BE2C (cell line): ENCODE results near the gene COG6.

Experiments used
- DNase-seq: peaks from one replicate; pipeline ENCODE4 v3.0.0-alpha.2; 2020
- H3K27me3 ChIP-seq: fragments of 250-450 bp; sonication (Bioruptor Pico); 2 replicates; pipeline ENCODE4 v1.5.1; 2020; ENCODE audit warnings: mild to moderate bottlenecking
- H3K36me3 ChIP-seq: fragments of 250-450 bp; sonication (Bioruptor Pico); 2 replicates; pipeline ENCODE4 v1.5.1; 2020; ENCODE audit warnings: mild to moderate bottlenecking
- H3K4me1 ChIP-seq: fragments of 250-450 bp; sonication (Bioruptor Pico); 2 replicates; pipeline ENCODE4 v1.5.1; 2020
- H3K4me3 ChIP-seq: 2 replicates; pipeline ENCODE4 v1.5.1; 2011; ENCODE audit warnings: low read depth, low read length
- H3K9me3 ChIP-seq: fragments of 250-450 bp; sonication (Bioruptor Pico); 2 replicates; pipeline ENCODE4 v1.5.1; 2020
- TF ChIP-seq, protein P1 (sequence below): IDR thresholded peaks from 2 replicates; pipeline ENCODE4 v1.5.1; 2012; ENCODE audit warnings: mild to moderate bottlenecking, low read depth, low read length

Gene COG6

DNA sequence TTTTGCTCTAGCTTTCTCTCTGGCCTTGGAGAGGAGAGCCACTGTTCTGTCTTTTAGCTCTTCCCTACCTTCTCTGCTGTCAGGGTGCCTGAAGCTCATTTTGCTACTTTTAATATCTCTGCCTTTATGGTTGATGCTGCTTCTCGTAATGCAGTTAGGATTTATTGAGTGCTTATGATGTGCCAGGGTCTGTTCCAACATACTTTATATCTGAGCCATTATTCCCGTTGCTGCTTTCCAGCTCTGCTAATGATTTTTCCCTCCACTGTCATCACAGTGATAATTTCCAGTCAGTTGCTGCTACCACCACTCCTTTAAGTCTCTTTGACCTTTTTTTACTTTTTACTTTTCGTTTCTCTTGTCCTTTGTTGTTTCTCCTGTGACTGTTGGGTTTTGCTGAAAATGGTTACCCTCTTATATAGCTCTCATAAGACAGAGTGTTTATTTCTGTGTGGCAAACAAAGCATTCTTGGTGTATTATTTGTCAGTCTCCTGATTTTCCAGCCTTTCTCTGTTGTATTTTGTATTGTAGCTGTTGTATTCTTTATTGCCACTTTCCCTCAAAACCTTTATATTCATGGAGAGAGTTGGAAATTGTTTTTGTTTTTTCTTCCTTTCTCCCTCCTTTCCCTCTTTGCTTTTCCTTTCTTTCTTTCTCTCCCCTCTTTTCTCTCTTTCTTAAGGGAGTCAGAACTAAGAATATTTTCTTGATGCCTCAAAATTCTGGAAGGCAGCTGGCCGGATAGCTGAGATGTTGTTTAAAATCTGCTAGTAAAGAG is 37.4 kb downstream of the COG6 start:
- TF ChIP-seq, protein P1, sequence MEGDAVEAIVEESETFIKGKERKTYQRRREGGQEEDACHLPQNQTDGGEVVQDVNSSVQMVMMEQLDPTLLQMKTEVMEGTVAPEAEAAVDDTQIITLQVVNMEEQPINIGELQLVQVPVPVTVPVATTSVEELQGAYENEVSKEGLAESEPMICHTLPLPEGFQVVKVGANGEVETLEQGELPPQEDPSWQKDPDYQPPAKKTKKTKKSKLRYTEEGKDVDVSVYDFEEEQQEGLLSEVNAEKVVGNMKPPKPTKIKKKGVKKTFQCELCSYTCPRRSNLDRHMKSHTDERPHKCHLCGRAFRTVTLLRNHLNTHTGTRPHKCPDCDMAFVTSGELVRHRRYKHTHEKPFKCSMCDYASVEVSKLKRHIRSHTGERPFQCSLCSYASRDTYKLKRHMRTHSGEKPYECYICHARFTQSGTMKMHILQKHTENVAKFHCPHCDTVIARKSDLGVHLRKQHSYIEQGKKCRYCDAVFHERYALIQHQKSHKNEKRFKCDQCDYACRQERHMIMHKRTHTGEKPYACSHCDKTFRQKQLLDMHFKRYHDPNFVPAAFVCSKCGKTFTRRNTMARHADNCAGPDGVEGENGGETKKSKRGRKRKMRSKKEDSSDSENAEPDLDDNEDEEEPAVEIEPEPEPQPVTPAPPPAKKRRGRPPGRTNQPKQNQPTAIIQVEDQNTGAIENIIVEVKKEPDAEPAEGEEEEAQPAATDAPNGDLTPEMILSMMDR: no peak
- Histone ChIP-seq H3K9me3 (no peaks in the 10 kb centered on the region), H3K4me3 (no peak overlapping the region), H3K36me3 (no peaks in the 10 kb centered on the region), H3K27me3 (no peaks in the 10 kb centered on the region), H3K4me1 (peaks cover 3% of the 10 kb centered on the region)
- no peak for DNase-seq

DNA sequence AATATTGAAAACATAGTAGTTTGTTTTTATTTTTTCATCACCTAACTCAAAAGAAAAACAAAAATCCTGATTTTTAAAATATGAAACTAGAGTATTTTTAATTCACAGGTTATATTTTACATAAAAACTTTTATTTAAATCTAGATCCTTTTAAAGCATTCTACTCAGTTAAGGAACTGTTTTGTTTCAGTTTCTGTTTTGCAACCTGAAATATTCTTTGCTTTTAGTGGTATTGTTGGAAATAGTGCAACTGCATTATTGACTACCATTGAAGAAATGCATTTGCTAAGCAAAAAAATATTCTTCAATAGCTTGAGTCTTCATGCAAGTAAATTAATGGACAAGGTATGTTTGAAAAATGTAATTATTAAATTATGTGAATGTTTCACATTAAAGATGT is 43.8 kb downstream of the COG6 start:
- Histone ChIP-seq H3K27me3 (no peaks in the 10 kb centered on the region), H3K4me3 (no peak overlapping the region), H3K4me1 (peaks cover 9% of the 10 kb centered on the region), H3K36me3 (no peaks in the 10 kb centered on the region), H3K9me3 (no peaks in the 10 kb centered on the region)
- DNase-seq: no peak
- TF ChIP-seq, protein P1: no peak

DNA sequence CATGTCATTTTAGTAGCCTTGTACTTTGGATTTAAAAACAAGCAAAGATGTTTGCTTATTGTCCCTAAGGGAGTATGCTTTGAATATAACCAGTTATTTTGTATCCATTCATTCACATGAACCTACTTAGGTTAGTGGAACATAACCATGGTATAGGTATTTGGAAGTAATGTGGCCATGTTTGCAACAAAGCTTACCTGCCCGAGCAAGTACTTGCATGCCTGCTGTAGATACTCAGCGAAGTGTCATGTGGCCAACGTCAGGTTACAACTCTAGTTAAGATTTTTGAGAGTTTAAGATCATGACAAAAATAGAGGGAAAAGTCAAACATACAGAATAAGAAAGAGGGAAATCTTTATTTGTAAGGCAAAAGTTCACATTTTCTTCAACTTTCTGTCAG is 57.2 kb downstream of the COG6 start:
- no peak overlapping the region for H3K4me3 ChIP-seq
- no peak for DNase-seq
- H3K9me3 ChIP-seq: no peaks in the 10 kb centered on the region
- TF ChIP-seq, protein P1: no peak
- no peaks in the 10 kb centered on the region for H3K27me3 ChIP-seq
- H3K36me3 ChIP-seq: no peaks in the 10 kb centered on the region
- H3K4me1 ChIP-seq: no peaks in the 10 kb centered on the region

DNA sequence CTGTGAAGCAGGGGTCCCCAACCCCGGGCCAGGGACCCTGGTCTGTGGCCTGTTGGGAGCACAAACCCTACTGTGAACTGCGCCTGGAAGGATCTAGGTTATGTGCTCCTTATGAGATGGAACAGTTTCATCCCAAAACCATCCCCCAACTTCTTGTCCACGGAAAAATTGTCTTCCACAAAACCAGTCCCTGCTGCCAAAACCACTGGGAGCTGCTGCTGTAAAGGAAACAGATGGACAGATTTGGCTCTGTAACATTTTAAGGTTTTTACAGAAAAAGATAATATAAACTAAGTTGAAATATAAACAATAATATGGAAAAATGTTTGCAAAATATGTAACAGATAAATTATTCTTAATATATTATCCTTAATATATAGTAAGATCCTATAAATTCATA is 73.7 kb downstream of the COG6 start:
- no peaks in the 10 kb centered on the region for H3K27me3 ChIP-seq
- H3K36me3 ChIP-seq: peaks cover 4% of the 10 kb centered on the region; the same call in 1 of the 2 replicates
- H3K4me3 ChIP-seq: no peak overlapping the region
- DNase-seq: no peak
- no peaks in the 10 kb centered on the region for H3K9me3 ChIP-seq
- no peaks in the 10 kb centered on the region for H3K4me1 ChIP-seq
- TF ChIP-seq, protein P1: no peak

DNA sequence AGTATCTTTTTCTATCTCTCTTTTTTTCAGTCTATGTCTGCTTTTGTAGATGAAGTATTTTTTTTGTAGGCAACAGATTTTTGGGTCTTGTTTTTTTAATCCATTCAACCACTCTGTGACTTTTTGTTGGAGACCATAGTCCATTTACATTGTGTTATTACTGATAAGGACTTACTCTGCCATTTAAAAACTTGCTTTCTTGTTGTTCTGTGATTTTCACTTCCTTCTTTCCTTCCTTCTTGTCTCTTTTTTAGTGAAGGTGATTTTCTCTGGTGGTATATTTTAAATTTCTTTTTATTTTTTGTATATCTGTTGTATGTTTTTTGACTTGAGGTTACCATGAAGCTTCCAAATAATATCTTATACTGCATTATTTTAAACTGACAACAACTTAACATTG is 79.5 kb downstream of the COG6 start:
- no peak for DNase-seq
- Histone ChIP-seq H3K9me3 (no peaks in the 10 kb centered on the region), H3K36me3 (no peaks in the 10 kb centered on the region), H3K4me3 (no peak overlapping the region), H3K4me1 (no peaks in the 10 kb centered on the region), H3K27me3 (no peaks in the 10 kb centered on the region)
- TF ChIP-seq, protein P1: no peak

DNA sequence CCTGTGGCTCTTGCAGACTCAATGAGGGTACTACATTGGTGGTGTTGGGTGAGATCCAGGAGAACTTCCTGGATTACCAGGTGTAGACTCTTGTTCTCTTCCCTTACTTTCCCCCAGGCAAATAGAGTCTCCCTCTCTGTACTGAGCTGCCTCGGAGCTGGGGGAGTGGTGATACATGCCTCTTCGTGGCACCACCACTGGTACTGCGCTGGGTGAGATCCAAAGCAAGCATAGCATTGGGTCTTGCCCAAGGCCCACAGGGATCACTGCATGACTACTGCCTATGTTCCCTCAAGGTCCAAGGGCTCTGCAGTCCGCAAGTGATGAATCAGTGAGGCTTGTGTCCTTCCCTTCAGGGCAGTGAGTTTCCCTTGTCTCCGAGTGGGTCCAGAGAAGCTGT is 81.6 kb downstream of the COG6 start:
- TF ChIP-seq, protein P1: no peak
- H3K27me3 ChIP-seq: no peaks in the 10 kb centered on the region
- no peaks in the 10 kb centered on the region for H3K9me3 ChIP-seq
- DNase-seq: no peak
- no peaks in the 10 kb centered on the region for H3K36me3 ChIP-seq
- no peaks in the 10 kb centered on the region for H3K4me1 ChIP-seq
- H3K4me3 ChIP-seq: no peak overlapping the region
